MG63 (cell line): ENCODE results near the gene JAZF1. TPM values are rescaled to one million over a fixed set of nuclear protein-coding genes. Genes with fewer than 3 reads are reported as not detected.
"Not testable (repeated sequence)": the region's sequence is repeated elsewhere in the genome, so short reads cannot be mapped to it uniquely, and the experiment has no call there.

ENCODE experiments used
- DNase-seq: peaks from one replicate; pipeline ENCODE4 v3.0.0-alpha.2; 2020
- H3K27me3 ChIP-seq: fragments of 250-450 bp; sonication (Bioruptor Pico); 2 replicates; pipeline ENCODE4 v1.5.1; 2020; ENCODE audit warnings: mild to moderate bottlenecking, moderate library complexity
- H3K36me3 ChIP-seq: fragments of 250-450 bp; sonication (Bioruptor Pico); 2 replicates; pipeline ENCODE4 v1.5.1; 2020; ENCODE audit warnings: mild to moderate bottlenecking, moderate library complexity
- H3K4me3 ChIP-seq: fragments of 250-450 bp; sonication (Bioruptor Pico); 2 replicates; pipeline ENCODE4 v1.5.1; 2020; ENCODE audit warnings: mild to moderate bottlenecking, moderate library complexity
- H3K9me3 ChIP-seq: fragments of 250-450 bp; sonication (Bioruptor Pico); 2 replicates; pipeline ENCODE4 v1.5.1; 2020; ENCODE audit warnings: mild to moderate bottlenecking, moderate library complexity
- total RNA-seq: library from RNA; depleted of rRNA; stranded (reverse); fragments of >200 nt; shearing (Covaris generic); gene quantifications from 2 replicates; pipeline ENCODE4 v1.2.3, GENCODE V29; 2014; ENCODE audit warnings: low replicate concordance

JAZF1 gene
- total RNA-seq, 1 experiment from 2014 or later: 7.6 TPM

DNA sequence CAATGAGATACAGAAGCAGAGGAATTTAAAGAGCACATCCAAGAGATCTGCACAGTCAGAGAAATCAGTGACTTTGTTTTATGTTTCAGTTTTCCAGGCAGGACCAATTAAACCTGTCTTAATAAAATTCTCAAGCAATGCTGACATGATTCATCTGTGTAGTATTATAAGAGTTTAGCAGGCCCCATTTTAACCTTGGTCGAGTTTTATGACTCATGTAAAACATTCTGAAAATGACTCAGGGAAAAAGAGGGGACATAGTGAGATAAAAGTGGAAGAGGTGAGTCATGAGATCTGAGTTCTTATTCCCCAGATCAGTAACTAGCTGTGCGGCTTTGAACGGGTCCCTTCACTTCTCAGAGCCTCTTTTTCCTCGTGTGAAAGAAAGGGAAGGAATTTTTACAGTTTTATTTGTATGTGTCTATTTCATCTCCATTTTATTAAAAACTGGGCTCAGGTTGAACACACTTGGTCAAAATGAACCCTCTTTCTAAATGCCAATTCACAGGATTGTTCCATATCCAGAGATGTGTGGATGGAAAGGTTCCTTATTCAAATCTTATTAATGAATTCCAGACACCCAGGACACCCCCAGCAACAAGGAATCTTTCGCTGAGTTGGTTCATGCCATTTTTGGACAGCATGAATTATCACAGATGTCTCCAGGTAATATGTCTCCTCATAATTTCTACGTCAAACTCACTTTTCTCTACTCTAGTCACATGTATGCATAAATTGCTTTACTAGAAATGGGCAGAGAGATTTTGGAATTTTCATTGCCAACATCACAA, 143.2 kb downstream of the JAZF1 start:
- Histone ChIP-seq H3K4me3 (no peak overlapping the region), H3K36me3 (no peaks in the 10 kb centered on the region; the same call in 1 of the 2 replicates), H3K9me3 (no peaks in the 10 kb centered on the region), H3K27me3 (no peaks in the 10 kb centered on the region)
- peak; percentile 38 for DNase-seq

DNA sequence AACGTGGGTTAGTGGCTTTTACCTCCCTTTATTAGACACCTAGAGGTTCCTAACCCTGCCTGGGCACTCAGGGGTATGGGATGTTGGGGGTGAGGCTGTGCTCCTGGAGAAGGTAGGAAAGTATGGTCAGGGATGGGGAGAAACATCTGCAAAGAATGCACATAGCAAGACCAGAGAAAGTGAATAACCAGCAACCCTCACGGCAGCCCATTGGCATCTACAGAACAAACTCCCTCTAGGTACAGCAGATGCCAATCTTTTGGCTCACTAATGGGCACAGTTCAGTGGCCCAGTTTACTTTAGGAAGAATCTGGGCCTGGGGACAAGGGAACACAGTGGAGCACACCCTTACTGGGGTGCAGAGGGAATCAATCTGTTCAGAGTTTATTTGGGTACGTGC, 143.9 kb downstream of the JAZF1 start:
- peak; percentile 25 for DNase-seq
- no peak overlapping the region for H3K4me3 ChIP-seq
- no peaks in the 10 kb centered on the region for H3K9me3 ChIP-seq
- H3K36me3 ChIP-seq: no peaks in the 10 kb centered on the region; the same call in 1 of the 2 replicates
- no peaks in the 10 kb centered on the region for H3K27me3 ChIP-seq

DNA sequence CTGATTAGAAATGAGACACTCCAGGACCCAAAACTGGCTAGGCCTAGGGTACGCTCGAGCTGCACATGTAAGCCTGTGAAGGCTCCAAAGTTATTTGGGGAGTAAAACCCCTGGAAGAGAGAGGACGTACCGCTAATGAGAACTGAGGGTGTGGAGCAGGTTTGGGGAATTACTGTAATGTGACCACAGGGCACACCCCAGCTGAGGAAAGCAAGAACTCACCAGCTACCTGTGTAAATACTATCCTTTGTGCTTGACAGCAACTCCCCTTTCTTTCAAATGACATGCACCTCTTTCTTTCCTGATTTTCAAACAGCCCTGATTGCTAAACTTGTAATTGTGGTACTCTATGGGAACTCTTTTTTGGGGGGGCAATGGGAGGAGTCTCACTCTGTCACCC, 147.2 kb downstream of the JAZF1 start:
- no peaks in the 10 kb centered on the region for H3K27me3 ChIP-seq
- DNase-seq: no peak
- H3K4me3 ChIP-seq: no peak overlapping the region

DNA sequence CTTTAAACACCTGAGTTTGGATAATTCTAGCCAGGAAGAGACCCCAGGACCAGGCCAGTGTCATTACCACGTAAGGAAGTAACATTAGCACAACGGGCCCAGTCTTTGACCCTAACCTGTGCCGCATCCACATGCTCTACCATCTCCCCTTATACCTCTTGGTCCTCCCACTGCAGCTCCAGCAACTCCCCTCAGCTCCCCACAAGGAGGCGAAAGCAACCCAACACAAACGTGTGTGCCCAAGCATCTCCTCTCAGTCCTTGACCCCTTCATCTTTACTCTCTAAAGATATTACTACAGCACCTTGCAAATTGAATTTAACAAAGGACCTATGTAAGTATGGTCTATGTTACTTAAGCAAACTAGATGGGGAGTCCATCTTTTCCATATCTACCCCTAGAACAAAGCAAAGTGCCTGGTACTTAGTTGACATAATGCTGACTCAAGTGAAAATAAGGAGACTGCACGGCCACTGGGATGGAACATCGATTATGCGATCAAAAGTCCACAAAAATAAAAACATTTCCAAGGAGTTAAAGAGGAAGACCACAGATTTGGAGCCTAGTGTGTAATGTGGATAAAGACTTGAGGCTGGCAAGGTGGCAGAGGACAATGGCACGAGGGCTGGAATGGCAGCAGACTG, 147.7 kb downstream of the JAZF1 start:
- no peaks in the 10 kb centered on the region for H3K9me3 ChIP-seq
- H3K4me3 ChIP-seq: no peak overlapping the region
- no peak for DNase-seq
- no peaks in the 10 kb centered on the region for H3K36me3 ChIP-seq
- H3K27me3 ChIP-seq: no peaks in the 10 kb centered on the region

More for the DNA sequence above, 147.2 kb downstream of the JAZF1 start:
- Histone ChIP-seq H3K36me3 (no peaks in the 10 kb centered on the region), H3K9me3 (no peaks in the 10 kb centered on the region)

DNA sequence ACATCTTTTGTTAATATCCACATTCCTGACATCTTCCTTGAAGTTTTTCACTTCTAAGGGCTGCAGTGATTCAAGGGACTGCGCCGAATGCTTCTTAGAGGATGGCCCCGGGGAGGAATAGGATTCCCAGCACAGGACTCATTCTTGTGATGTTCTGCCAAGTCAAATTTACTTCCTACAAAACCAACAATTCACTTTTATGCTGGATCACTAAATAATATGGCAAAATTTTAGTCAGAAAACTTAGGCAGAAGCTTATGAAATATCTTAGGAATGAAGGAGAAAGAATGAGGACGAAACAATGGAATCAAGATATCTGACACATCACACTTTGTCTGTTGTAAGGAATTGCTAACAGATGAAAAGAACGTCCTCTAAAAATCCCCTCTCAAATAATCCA, 151.5 kb downstream of the JAZF1 start:
- H3K9me3 ChIP-seq: no peaks in the 10 kb centered on the region
- no peaks in the 10 kb centered on the region for H3K27me3 ChIP-seq
- H3K4me3 ChIP-seq: no peak overlapping the region
- no peak for DNase-seq
- H3K36me3 ChIP-seq: no peaks in the 10 kb centered on the region

DNA sequence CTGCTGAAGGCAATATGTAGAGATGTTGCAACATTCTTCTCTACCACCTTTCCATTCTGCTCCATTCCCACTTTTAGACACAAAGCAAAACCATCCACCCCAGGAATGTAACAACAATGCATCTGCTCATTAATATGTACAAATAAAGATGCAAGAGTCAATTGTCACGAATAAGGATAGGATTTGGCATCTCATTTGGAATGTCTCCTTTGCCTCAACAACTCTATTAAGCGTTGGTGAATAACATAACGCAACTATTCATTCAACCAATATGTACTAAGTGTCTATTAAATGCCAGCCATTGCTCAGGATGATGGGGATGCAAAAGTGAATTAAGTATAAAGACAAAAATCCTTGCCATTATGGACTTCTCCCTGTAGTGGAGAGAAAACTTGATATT, 152.1 kb downstream of the JAZF1 start:
- Histone ChIP-seq H3K4me3 (no peak overlapping the region), H3K36me3 (no peaks in the 10 kb centered on the region), H3K9me3 (no peaks in the 10 kb centered on the region), H3K27me3 (no peaks in the 10 kb centered on the region)
- DNase-seq: no peak

- no peak for DNase-seq
- H3K36me3 ChIP-seq: no peaks in the 10 kb centered on the region
- no peaks in the 10 kb centered on the region for H3K27me3 ChIP-seq
Measured at GRCh38 chr7:28026237-28026636, 154.4 kb downstream of the JAZF1 start.

GRCh38 chr7:28024786-28025334, 155.7 kb downstream of the JAZF1 start:
- H3K4me3 ChIP-seq: no peak overlapping the region
- no peaks in the 10 kb centered on the region for H3K36me3 ChIP-seq
- no peak for DNase-seq
- H3K9me3 ChIP-seq: no peaks in the 10 kb centered on the region
- H3K27me3 ChIP-seq: no peaks in the 10 kb centered on the region

More at GRCh38 chr7:28026237-28026636, 154.4 kb downstream of the JAZF1 start:
- Histone ChIP-seq H3K9me3 (no peaks in the 10 kb centered on the region), H3K4me3 (no peak overlapping the region)

GRCh38 chr7:28020302-28020940, 160.2 kb downstream of the JAZF1 start:
- Histone ChIP-seq H3K27me3 (no peaks in the 10 kb centered on the region), H3K36me3 (no peaks in the 10 kb centered on the region; the same call in 1 of the 2 replicates), H3K4me3 (no peak overlapping the region), H3K9me3 (no peaks in the 10 kb centered on the region)
- DNase-seq: peak; percentile 53

- H3K9me3 ChIP-seq: peaks cover 5% of the 10 kb centered on the region; the same call in 1 of the 2 replicates
- no peak overlapping the region for H3K4me3 ChIP-seq
- DNase-seq: no peak
- no peaks in the 10 kb centered on the region for H3K27me3 ChIP-seq
- peaks cover 5% of the 10 kb centered on the region for H3K36me3 ChIP-seq
Measured at GRCh38 chr7:28018856-28019465, 161.6 kb downstream of the JAZF1 start.

- no peak for DNase-seq
- H3K27me3 ChIP-seq: no peaks in the 10 kb centered on the region
Measured at GRCh38 chr7:28018446-28018845, 162.1 kb downstream of the JAZF1 start.

GRCh38 chr7:28018020-28018419, 162.6 kb downstream of the JAZF1 start:
- Histone ChIP-seq H3K36me3 (peaks cover 5% of the 10 kb centered on the region), H3K4me3 (no peak overlapping the region), H3K27me3 (no peaks in the 10 kb centered on the region), H3K9me3 (peaks cover 5% of the 10 kb centered on the region; the same call in 1 of the 2 replicates)
- no peak for DNase-seq

More at GRCh38 chr7:28018446-28018845, 162.1 kb downstream of the JAZF1 start:
- Histone ChIP-seq H3K4me3 (no peak overlapping the region), H3K36me3 (peaks cover 5% of the 10 kb centered on the region), H3K9me3 (peaks cover 5% of the 10 kb centered on the region; the same call in 1 of the 2 replicates)

DNA sequence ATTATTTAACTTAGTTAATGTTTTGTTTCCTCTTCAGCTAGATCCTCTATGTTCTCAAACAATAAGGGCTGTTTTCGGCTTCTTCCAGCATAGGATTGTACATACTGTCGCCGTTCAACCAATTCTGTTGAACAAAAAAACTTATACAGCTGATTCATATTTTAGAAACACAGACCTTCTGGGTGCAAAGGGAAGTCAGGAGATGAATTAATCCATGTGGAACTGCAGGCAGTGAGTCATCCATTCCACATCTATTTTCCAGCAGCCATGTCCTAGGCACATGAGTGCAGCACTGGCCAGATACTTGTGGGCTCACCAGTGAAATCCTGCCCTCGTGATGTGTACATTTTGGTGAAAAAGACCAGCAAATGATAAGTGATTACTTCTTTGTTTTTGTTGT, 163.2 kb downstream of the JAZF1 start:
- H3K4me3 ChIP-seq: no peak overlapping the region
- DNase-seq: no peak

DNA sequence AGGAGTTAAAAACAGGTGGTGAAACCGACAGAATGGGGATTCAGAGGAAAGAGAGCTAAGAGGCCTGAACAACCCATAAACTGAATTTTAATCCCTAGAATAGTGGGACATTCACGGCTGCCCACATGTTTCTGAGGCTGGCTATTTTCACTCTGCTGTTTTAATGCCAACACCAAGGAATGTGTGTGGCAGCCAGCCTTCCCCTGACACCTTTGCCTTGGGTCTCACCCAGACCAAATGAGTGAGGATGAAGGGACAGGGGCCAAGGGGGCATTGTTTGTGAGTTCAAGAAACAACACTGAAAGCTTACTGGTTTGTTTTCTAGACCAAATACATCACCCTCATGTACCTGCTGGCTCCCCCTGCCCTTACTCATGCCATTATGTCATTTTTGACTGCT, 164.3 kb downstream of the JAZF1 start:
- no peak for DNase-seq
- Histone ChIP-seq H3K4me3 (no peak overlapping the region), H3K27me3 (no peaks in the 10 kb centered on the region), H3K36me3 (peaks cover 5% of the 10 kb centered on the region), H3K9me3 (peaks cover 5% of the 10 kb centered on the region; the same call in 1 of the 2 replicates)

More for the DNA sequence above, 163.2 kb downstream of the JAZF1 start:
- Histone ChIP-seq H3K9me3 (peaks cover 5% of the 10 kb centered on the region; the same call in 1 of the 2 replicates), H3K36me3 (peaks cover 5% of the 10 kb centered on the region), H3K27me3 (no peaks in the 10 kb centered on the region)

- Histone ChIP-seq H3K36me3 (peaks cover 5% of the 10 kb centered on the region), H3K27me3 (no peaks in the 10 kb centered on the region), H3K4me3 (no peak overlapping the region), H3K9me3 (peaks cover 5% of the 10 kb centered on the region; the same call in 1 of the 2 replicates)
- no peak for DNase-seq
Measured at GRCh38 chr7:28015169-28015568, 165.4 kb downstream of the JAZF1 start.

DNA sequence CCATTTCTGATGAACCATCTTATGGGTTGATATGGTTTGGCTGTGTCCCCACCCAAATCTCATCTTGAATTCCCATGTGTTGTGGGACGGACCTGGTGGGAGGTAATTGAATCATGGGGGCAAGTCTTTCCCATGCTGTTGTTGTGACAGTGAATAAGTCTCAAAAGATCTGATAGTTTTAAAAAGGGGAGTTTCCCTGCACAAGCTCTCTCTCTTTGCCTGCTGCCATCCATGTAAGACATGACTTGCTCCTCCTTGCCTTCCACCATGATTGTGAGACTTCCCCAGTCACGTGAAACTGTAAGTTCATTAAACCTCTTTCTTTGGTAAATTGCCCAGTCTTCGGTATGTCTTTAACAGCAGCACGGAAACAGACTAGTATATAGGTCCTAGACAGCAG, 166.3 kb downstream of the JAZF1 start:
- not testable (repeated sequence) for H3K4me3 ChIP-seq, H3K27me3 ChIP-seq, DNase-seq, H3K36me3 ChIP-seq, H3K9me3 ChIP-seq
